ENCODE data around the gene XPO6. TPM values are rescaled to one million over a fixed set of nuclear protein-coding genes. Genes with fewer than 3 reads are reported as not detected.

The XPO6 gene
- total RNA-seq, 1 experiment from 2014 or later, result 135 TPM

GRCh38 chr16:28104404-28104803, 107.4 kb downstream of the XPO6 start:
- H3K9me3 ChIP-seq (ENCODE audit: control insufficient read depth, insufficient read depth, low read depth, low read length), result no peaks in the 10 kb centered on the region
- TF ChIP-seq POLR2AphosphoS5 (IDR thresholded peaks at IDR 0.05; ENCODE audit: low read depth, low read length), result no peak
- no peak for TF ChIP-seq REST (IDR thresholded peaks at IDR 0.05; ENCODE audit: insufficient read depth in 1 of 2, low read depth in 2 of 2, low read length in 1 of 2)
- TF ChIP-seq SIN3A (IDR thresholded peaks at IDR 0.05; ENCODE audit: borderline replicate concordance, insufficient read depth, low read depth, low read length), result no peak
- no peak for TF ChIP-seq CTCF (IDR thresholded peaks at IDR 0.05)
- TF ChIP-seq TCF7L2 (IDR thresholded peaks at IDR 0.05; ENCODE audit: low read depth, low read length), result no peak
- DNase-seq (ENCODE audit: low read depth, low spot score) (no peak), ATAC-seq (no peak)
- CTCF ChIA-PET, result no interaction called here
- BruUV-seq (replicated peaks), result no TSS peak
- no peaks in the 10 kb centered on the region for H3K27me3 ChIP-seq (ENCODE audit: control insufficient read depth, insufficient read depth, low read length)
- intact Hi-C loops (cut with micrococcal nuclease; ENCODE audit: unreplicated experiment), result no loop called here
- POLR2A ChIA-PET, result no interaction called here
- peaks cover 20% of the 10 kb centered on the region for H3K36me3 ChIP-seq (ENCODE audit: control insufficient read depth, insufficient read depth, low read length)
- in situ Hi-C loops (cut with HindIII; ENCODE audit: low pct_unique_long_range_greater_than_20kb, low sequenced_read_pairs), result no loop called here
- no peaks in the 10 kb centered on the region for H3K4me1 ChIP-seq (ENCODE audit: control insufficient read depth, insufficient read depth, low read length)
- no peak overlapping the region for H3K27ac ChIP-seq (ENCODE audit: low read length)
- no peak overlapping the region for H3K4me3 ChIP-seq (ENCODE audit: low read depth in 2 of 2, low read length in 2 of 2)

GRCh38 chr16:28103516-28104170, 108.1 kb downstream of the XPO6 start:
- POLR2A ChIA-PET, result no interaction called here
- BruUV-seq (replicated peaks), result no TSS peak
- H3K36me3 ChIP-seq (ENCODE audit: control insufficient read depth, insufficient read depth, low read length), result peaks cover 20% of the 10 kb centered on the region
- no peak for DNase-seq (ENCODE audit: low read depth, low spot score)
- CTCF ChIA-PET, result no interaction called here
- H3K4me1 ChIP-seq (ENCODE audit: control insufficient read depth, insufficient read depth, low read length), result no peaks in the 10 kb centered on the region
- H3K4me3 ChIP-seq (ENCODE audit: low read depth in 2 of 2, low read length in 2 of 2), result no peak overlapping the region
- H3K9me3 ChIP-seq (ENCODE audit: control insufficient read depth, insufficient read depth, low read depth, low read length), result no peaks in the 10 kb centered on the region
- ATAC-seq, result no peak
- TF ChIP-seq POLR2AphosphoS5 (IDR thresholded peaks at IDR 0.05; ENCODE audit: low read depth, low read length) (no peak), REST (IDR thresholded peaks at IDR 0.05; ENCODE audit: insufficient read depth in 1 of 2, low read depth in 2 of 2, low read length in 1 of 2) (no peak), CTCF (IDR thresholded peaks at IDR 0.05) (no peak)
- intact Hi-C loops (cut with micrococcal nuclease; ENCODE audit: unreplicated experiment) (no loop called here), in situ Hi-C loops (cut with HindIII; ENCODE audit: low pct_unique_long_range_greater_than_20kb, low sequenced_read_pairs) (no loop called here)
- H3K27me3 ChIP-seq (ENCODE audit: control insufficient read depth, insufficient read depth, low read length), result no peaks in the 10 kb centered on the region
- H3K27ac ChIP-seq (ENCODE audit: low read length), result no peak overlapping the region

Data from Panc1 (cell line).